ENCODE results near the gene GHRH.

Gene GHRH

GRCh38 chr20:37228656-37229055, 33.0 kb downstream of the GHRH start:
- no peaks in the 10 kb centered on the region for H3K27me3 ChIP-seq (ENCODE audit: insufficient read depth, low read length, poor library complexity)
- no peaks in the 10 kb centered on the region for H3K79me2 ChIP-seq (ENCODE audit: insufficient read depth, low read length)
- ATAC-seq (ENCODE audit: insufficient read depth, low read depth) (no peak), DNase-seq (no peak)
- no peaks in the 10 kb centered on the region for H3K4me1 ChIP-seq (ENCODE audit: insufficient read depth, low read length)
- H2AFZ ChIP-seq (ENCODE audit: low read depth, low read length), result no peak overlapping the region
- H3K27ac ChIP-seq (ENCODE audit: low read length), result no peak overlapping the region
- TF ChIP-seq EZH2 (IDR thresholded peaks at IDR 0.05; ENCODE audit: borderline replicate concordance, low read depth, low read length, severe bottlenecking) (no peak), CTCF (IDR thresholded peaks at IDR 0.05; ENCODE audit: borderline replicate concordance, extremely low read depth, low read length, poor library complexity, severe bottlenecking) (no peak)
- H3K4me2 ChIP-seq (ENCODE audit: insufficient read depth, low read length), result no peak overlapping the region
- peaks cover 99% of the 10 kb centered on the region for H3K36me3 ChIP-seq (ENCODE audit: insufficient read depth, low read length)
- H4K20me1 ChIP-seq (ENCODE audit: insufficient read depth, low read length), result peaks cover 4% of the 10 kb centered on the region; the same call in 1 of the 2 replicates
- H3K9me3 ChIP-seq (ENCODE audit: insufficient read depth, low read length, severe bottlenecking), result no peaks in the 10 kb centered on the region
- no peak overlapping the region for H3K4me3 ChIP-seq (ENCODE audit: low read depth in 1 of 2, low read length in 2 of 2)
- no peak overlapping the region for H3K9ac ChIP-seq (ENCODE audit: low read depth, low read length)

GRCh38 chr20:37228082-37228481, 33.5 kb downstream of the GHRH start:
- no peak for DNase-seq

GRCh38 chr20:37226889-37227288, 34.7 kb downstream of the GHRH start:
- Histone ChIP-seq H3K9me3 (ENCODE audit: insufficient read depth, low read length, severe bottlenecking) (no peaks in the 10 kb centered on the region), H4K20me1 (ENCODE audit: insufficient read depth, low read length) (peaks cover 9% of the 10 kb centered on the region; the same call in 1 of the 2 replicates), H3K4me3 (ENCODE audit: low read depth in 1 of 2, low read length in 2 of 2) (no peak overlapping the region), H3K36me3 (ENCODE audit: insufficient read depth, low read length) (peaks cover 99% of the 10 kb centered on the region), H2AFZ (ENCODE audit: low read depth, low read length) (no peak overlapping the region), H3K9ac (ENCODE audit: low read depth, low read length) (no peak overlapping the region), H3K4me1 (ENCODE audit: insufficient read depth, low read length) (no peaks in the 10 kb centered on the region), H3K27me3 (ENCODE audit: insufficient read depth, low read length, poor library complexity) (no peaks in the 10 kb centered on the region), H3K4me2 (ENCODE audit: insufficient read depth, low read length) (no peak overlapping the region), H3K27ac (ENCODE audit: low read length) (no peak overlapping the region), H3K79me2 (ENCODE audit: insufficient read depth, low read length) (no peaks in the 10 kb centered on the region)
- ATAC-seq (ENCODE audit: insufficient read depth, low read depth), result no peak
- DNase-seq, result no peak
- no peak for TF ChIP-seq EZH2 (IDR thresholded peaks at IDR 0.05; ENCODE audit: borderline replicate concordance, low read depth, low read length, severe bottlenecking)
- TF ChIP-seq CTCF (IDR thresholded peaks at IDR 0.05; ENCODE audit: borderline replicate concordance, extremely low read depth, low read length, poor library complexity, severe bottlenecking), result no peak

More at GRCh38 chr20:37228082-37228481, 33.5 kb downstream of the GHRH start:
- Histone ChIP-seq H3K4me1 (ENCODE audit: insufficient read depth, low read length) (no peaks in the 10 kb centered on the region), H4K20me1 (ENCODE audit: insufficient read depth, low read length) (peaks cover 5% of the 10 kb centered on the region; the same call in 1 of the 2 replicates), H3K4me3 (ENCODE audit: low read depth in 1 of 2, low read length in 2 of 2) (no peak overlapping the region), H3K9me3 (ENCODE audit: insufficient read depth, low read length, severe bottlenecking) (no peaks in the 10 kb centered on the region), H3K79me2 (ENCODE audit: insufficient read depth, low read length) (no peaks in the 10 kb centered on the region), H2AFZ (ENCODE audit: low read depth, low read length) (no peak overlapping the region), H3K27ac (ENCODE audit: low read length) (no peak overlapping the region), H3K9ac (ENCODE audit: low read depth, low read length) (no peak overlapping the region), H3K36me3 (ENCODE audit: insufficient read depth, low read length) (peaks cover 99% of the 10 kb centered on the region), H3K27me3 (ENCODE audit: insufficient read depth, low read length, poor library complexity) (no peaks in the 10 kb centered on the region), H3K4me2 (ENCODE audit: insufficient read depth, low read length) (no peak overlapping the region)
- no peak for TF ChIP-seq CTCF (IDR thresholded peaks at IDR 0.05; ENCODE audit: borderline replicate concordance, extremely low read depth, low read length, poor library complexity, severe bottlenecking)
- no peak for TF ChIP-seq EZH2 (IDR thresholded peaks at IDR 0.05; ENCODE audit: borderline replicate concordance, low read depth, low read length, severe bottlenecking)
- no peak for ATAC-seq (ENCODE audit: insufficient read depth, low read depth)

- Histone ChIP-seq H2AFZ (ENCODE audit: low read depth, low read length) (no peak overlapping the region), H3K4me1 (ENCODE audit: insufficient read depth, low read length) (no peaks in the 10 kb centered on the region), H3K36me3 (ENCODE audit: insufficient read depth, low read length) (peaks cover 93% of the 10 kb centered on the region), H4K20me1 (ENCODE audit: insufficient read depth, low read length) (peaks cover 14% of the 10 kb centered on the region; the same call in 1 of the 2 replicates), H3K27me3 (ENCODE audit: insufficient read depth, low read length, poor library complexity) (no peaks in the 10 kb centered on the region), H3K4me2 (ENCODE audit: insufficient read depth, low read length) (no peak overlapping the region), H3K9me3 (ENCODE audit: insufficient read depth, low read length, severe bottlenecking) (no peaks in the 10 kb centered on the region), H3K27ac (ENCODE audit: low read length) (no peak overlapping the region), H3K4me3 (ENCODE audit: low read depth in 1 of 2, low read length in 2 of 2) (no peak overlapping the region), H3K9ac (ENCODE audit: low read depth, low read length) (no peak overlapping the region), H3K79me2 (ENCODE audit: insufficient read depth, low read length) (peaks cover 4% of the 10 kb centered on the region)
- TF ChIP-seq EZH2 (IDR thresholded peaks at IDR 0.05; ENCODE audit: borderline replicate concordance, low read depth, low read length, severe bottlenecking) (no peak), CTCF (IDR thresholded peaks at IDR 0.05; ENCODE audit: borderline replicate concordance, extremely low read depth, low read length, poor library complexity, severe bottlenecking) (no peak)
- DNase-seq (no peak), ATAC-seq (ENCODE audit: insufficient read depth, low read depth) (no peak)
Measured at GRCh38 chr20:37225146-37225545, 36.5 kb downstream of the GHRH start.

All from DND-41 (cell line).